Liver (tissue), 9 donors: Measurements from ENCODE around the gene RRAGC. TPM values are rescaled to one million over a fixed set of nuclear protein-coding genes. Genes with fewer than 3 reads are reported as not detected.

Source experiments
- DNase-seq: peaks from one replicate; pipeline ENCODE4 v3.0.0-alpha.2; 2017; ENCODE audit warnings: low spot score
- H3K27ac ChIP-seq, 2 donors: one replicate each; pipeline ENCODE4 v1.7.0; 2013; ENCODE audit warnings: inconsistent platforms in 2 of 2, low read length in 2 of 2, control low read depth in 1 of 2, low read depth in 1 of 2, mild to moderate bottlenecking in 1 of 2
- H3K27me3 ChIP-seq, 4 donors: one replicate each; pipeline versions ENCODE4 v1.6.1 to v1.7.0; 2013; ENCODE audit warnings: low read length in 3 of 4, inconsistent platforms in 1 of 4, mild to moderate bottlenecking in 1 of 4, moderate library complexity in 1 of 4; ENCODE audit not compliant: control insufficient read depth in 4 of 4, insufficient read depth in 4 of 4
- H3K36me3 ChIP-seq, 4 donors: one replicate each; pipeline versions ENCODE4 v1.6.1 to v1.7.0; 2013; ENCODE audit warnings: low read length in 3 of 4, mild to moderate bottlenecking in 3 of 4, low read depth in 1 of 4, moderate library complexity in 1 of 4; ENCODE audit not compliant: control insufficient read depth in 4 of 4, insufficient read depth in 3 of 4
- H3K4me1 ChIP-seq, 4 donors: one replicate each; pipeline versions ENCODE4 v1.6.1 to v1.7.0; 2013; ENCODE audit warnings: low read length in 3 of 4, mild to moderate bottlenecking in 3 of 4, moderate library complexity in 1 of 4; ENCODE audit not compliant: control insufficient read depth in 4 of 4, insufficient read depth in 4 of 4
- H3K4me3 ChIP-seq, 3 donors: one replicate each; pipeline versions ENCODE4 v1.6.1 to v1.7.0; 2013; ENCODE audit warnings: low read length in 3 of 3, control low read depth in 1 of 3, low read depth in 1 of 3, mild to moderate bottlenecking in 1 of 3
- H3K9ac ChIP-seq, 2 donors: one replicate each; pipeline ENCODE4 v1.7.0; 2013; ENCODE audit warnings: low read length in 2 of 2, mild to moderate bottlenecking in 2 of 2, moderate library complexity in 2 of 2, control low read depth in 1 of 2, low read depth in 1 of 2
- H3K9me3 ChIP-seq, 4 donors: one replicate each; pipeline versions ENCODE4 v1.6.1 to v1.7.0; 2013; ENCODE audit warnings: low read length in 3 of 4; ENCODE audit not compliant: control insufficient read depth in 4 of 4
- ATF3 ChIP-seq: IDR thresholded peaks from 2 replicates; pipeline ENCODE4 v1.6.1; 2016; ENCODE audit warnings: antibody characterized with exemption
- CTCF ChIP-seq: fragments of 150-350 bp; IDR thresholded peaks from 2 replicates; pipeline ENCODE4 v1.5.1; 2017; ENCODE audit warnings: improper control_type of control experiment, low read depth, low read length; ENCODE audit not compliant: missing input control
- EGR1 ChIP-seq, 2 donors: IDR thresholded peaks; 2 replicates each; pipeline ENCODE4 v1.6.1; 2016 to 2018; ENCODE audit warnings: antibody characterized with exemption in 2 of 2, low read depth in 2 of 2
- GABPA ChIP-seq, 2 donors: IDR thresholded peaks in 1 of 2; conservative IDR thresholded peaks in 1 of 2; 2 replicates each; pipeline ENCODE4 v1.6.1; 2016; ENCODE audit warnings: antibody characterized with exemption in 2 of 2, mild to moderate bottlenecking in 1 of 2, moderate library complexity in 1 of 2
- HNF4G ChIP-seq: IDR thresholded peaks from 2 replicates; pipeline ENCODE4 v1.6.1; 2016; ENCODE audit warnings: antibody characterized with exemption
- JUND ChIP-seq, 2 donors: IDR thresholded peaks; 2 replicates each; pipeline ENCODE4 v1.6.1; 2016; ENCODE audit warnings: antibody characterized with exemption in 2 of 2
- MAX ChIP-seq: IDR thresholded peaks from 2 replicates; pipeline ENCODE4 v1.6.1; 2016; ENCODE audit warnings: antibody characterized with exemption
- NR2F2 ChIP-seq: IDR thresholded peaks from 2 replicates; pipeline ENCODE4 v1.6.1; 2016; ENCODE audit warnings: antibody characterized with exemption
- RAD21 ChIP-seq, 2 donors: IDR thresholded peaks; 2 replicates each; pipeline ENCODE4 v1.6.1; 2016; ENCODE audit warnings: antibody characterized with exemption in 2 of 2, mild to moderate bottlenecking in 2 of 2
- REST ChIP-seq: IDR thresholded peaks from 2 replicates; pipeline ENCODE4 v1.6.1; 2016; ENCODE audit warnings: antibody characterized with exemption, mild to moderate bottlenecking
- RXRA ChIP-seq, 2 donors: IDR thresholded peaks; 2 replicates each; pipeline ENCODE4 v1.6.1; 2017 to 2018; ENCODE audit warnings: antibody characterized with exemption in 2 of 2, mild to moderate bottlenecking in 1 of 2
- SP1 ChIP-seq: IDR thresholded peaks from 2 replicates; pipeline ENCODE4 v1.6.1; 2018; ENCODE audit warnings: antibody characterized with exemption, mild to moderate bottlenecking
- TAF1 ChIP-seq: conservative IDR thresholded peaks from 2 replicates; pipeline ENCODE4 v1.6.1; 2016; ENCODE audit warnings: antibody characterized with exemption, mild to moderate bottlenecking
- YY1 ChIP-seq: IDR thresholded peaks from 2 replicates; pipeline ENCODE4 v1.6.1; 2016; ENCODE audit warnings: antibody characterized with exemption, mild to moderate bottlenecking
- ZBTB33 ChIP-seq: IDR thresholded peaks from 2 replicates; pipeline ENCODE4 v1.6.1; 2016; ENCODE audit warnings: antibody characterized with exemption
- WGBS: extraction: QIAGEN DNeasy Blood & Tissue Kit; methylation state at CpG from one replicate; pipeline ENCODE4 v1.1.7; 2013; 5-methylcytosine and 5-hydroxymethylcytosine counted together
- polyA plus RNA-seq, 2 donors: library from polyadenylated mRNA; stranded (reverse) in 1 of 2; unstranded in 1 of 2; fragments of 200-250 nt in 1 of 2; fragments of >200 nt in 1 of 2; fragmentation: Nextera tagmentation in 1 of 2; extraction: Ambion mirVana in 1 of 2; gene quantifications; one replicate each; pipeline versions ENCODE4 v1.2.1 to v1.2.3, GENCODE V29; 2013 to 2015
- total RNA-seq, 2 donors: library from RNA; depleted of rRNA; stranded (reverse); fragments of >200 nt; gene quantifications; one replicate each; pipeline ENCODE4 v1.2.3, GENCODE V29; 2014
- donor health status: healthy.
- donor health status: healthy.
- donor health status: healthy.
- donor health status: healthy.
- donor health status: healthy.

RRAGC gene
- total and polyA plus RNA-seq, 4 donors, result 6.6 to 10.1 (median 7.2) TPM

GRCh38 chr1:38865112-38865715, 5.6 kb upstream of the RRAGC start:
- no peaks in the 10 kb centered on the region for H3K27me3 ChIP-seq
- no peak overlapping the region for H3K27ac ChIP-seq
- H3K4me1 ChIP-seq, result peaks cover 0 to 11% (median 7%) of the 10 kb centered on the region in 4 donors
- no peaks in the 10 kb centered on the region for H3K9me3 ChIP-seq
- TF ChIP-seq NR2F2, result no peak
- TF ChIP-seq RXRA (IDR thresholded peaks at IDR 0.05), result no peak
- TF ChIP-seq EGR1 (IDR thresholded peaks at IDR 0.05; ENCODE audit: low read depth in 2 of 2), result no peak
- TF ChIP-seq HNF4G, result no peak
- no peak for TF ChIP-seq RAD21 (IDR thresholded peaks at IDR 0.05)
- TF ChIP-seq JUND (IDR thresholded peaks at IDR 0.05), result no peak
- TF ChIP-seq ATF3, result no peak
- TF ChIP-seq MAX, result no peak
- no peak for TF ChIP-seq CTCF
- H3K9ac ChIP-seq, result no peak overlapping the region
- 92% methylated on average over 4 of the region's 4 CpGs for WGBS
- H3K4me3 ChIP-seq, result no peak overlapping the region
- H3K36me3 ChIP-seq, result peaks cover 0 to 4% (median 0%) of the 10 kb centered on the region in 4 donors
- DNase-seq, result no peak

GRCh38 chr1:38860454-38860795, 853 bp upstream of the RRAGC start:
- no peaks in the 10 kb centered on the region for H3K9me3 ChIP-seq
- H3K4me1 ChIP-seq, result peaks cover 6 to 28% (median 18%) of the 10 kb centered on the region in 4 donors
- no peak for DNase-seq
- H3K27ac ChIP-seq, result peak overlapping the region; percentile 15 to 19
- H3K9ac ChIP-seq, result peak overlapping the region; percentile 56 to 81
- peaks cover 2 to 8% (median 5%) of the 10 kb centered on the region in 4 donors for H3K36me3 ChIP-seq
- no peaks in the 10 kb centered on the region for H3K27me3 ChIP-seq
- TF ChIP-seq NR2F2, result no peak
- no peak for TF ChIP-seq RXRA (IDR thresholded peaks at IDR 0.05)
- no peak for TF ChIP-seq EGR1 (IDR thresholded peaks at IDR 0.05; ENCODE audit: low read depth in 2 of 2)
- no peak for TF ChIP-seq REST
- TF ChIP-seq ZBTB33, result no peak
- no peak for TF ChIP-seq ATF3
- TF ChIP-seq TAF1, result no peak
- TF ChIP-seq JUND (IDR thresholded peaks at IDR 0.05), result no peak
- no peak for TF ChIP-seq CTCF
- TF ChIP-seq GABPA (IDR thresholded peaks at IDR 0.05 in 1 of 2, conservative IDR thresholded peaks at IDR 0.05 in 1 of 2), result no peak
- TF ChIP-seq SP1, result no peak
- TF ChIP-seq YY1, result no peak
- TF ChIP-seq HNF4G, result no peak
- 4% methylated on average over 6 of the region's 6 CpGs for WGBS
- H3K4me3 ChIP-seq, result peak overlapping the region; percentile 61 to 83 (median 71)
